Psoas muscle (tissue), 8 donors: ENCODE data around the gene OTOG. TPM values are rescaled to one million over a fixed set of nuclear protein-coding genes. Genes with fewer than 3 reads are reported as not detected.

Experiments used
- ATAC-seq, 4 donors: fragments of 200-7000 bp; cut with Tn5 transposase; one replicate each; pipeline ENCODE4 v1.9.1; 2020; ENCODE audit warnings: moderate library complexity in 3 of 4, mild to moderate bottlenecking in 2 of 4
- DNase-seq, 2 donors: peaks; one replicate each; pipeline ENCODE4 v3.0.0-alpha.2; 2020
- H3K27ac ChIP-seq: fragments of 200-600 bp; one replicate; pipeline ENCODE4 v1.8.0; 2022
- H3K27me3 ChIP-seq, 3 donors: fragments of 200-600 bp in 1 of 3; one replicate each; pipeline versions ENCODE4 v1.6.1 to v1.8.0; 2013 to 2022; ENCODE audit warnings: low read length in 2 of 3, mild to moderate bottlenecking in 2 of 3, moderate library complexity in 1 of 3; ENCODE audit not compliant: insufficient read depth in 3 of 3
- H3K36me3 ChIP-seq, 2 donors: fragments of 200-600 bp in 1 of 2; one replicate each; pipeline versions ENCODE4 v1.6.1 to v1.8.0; 2013 to 2022; ENCODE audit warnings: low read depth in 1 of 2, mild to moderate bottlenecking in 1 of 2, moderate library complexity in 1 of 2; ENCODE audit not compliant: insufficient read depth in 1 of 2
- H3K4me1 ChIP-seq: fragments of 200-600 bp; one replicate; pipeline ENCODE4 v1.8.0; 2022
- H3K4me3 ChIP-seq: fragments of 200-600 bp; one replicate; pipeline ENCODE4 v1.8.0; 2022; ENCODE audit warnings: mild to moderate bottlenecking
- H3K9me3 ChIP-seq: fragments of 200-600 bp; one replicate; pipeline ENCODE4 v1.8.0; 2022
- WGBS, 3 donors: extraction: QIAGEN DNeasy Blood & Tissue Kit; methylation state at CpG; one replicate each; pipeline versions ENCODE4 v1.1.6 to v1.1.7; 2013; 5-methylcytosine and 5-hydroxymethylcytosine counted together
- intact Hi-C, 2 donors: fragments of 100-400 bp; cut with DNase I; formaldehyde crosslinking; loops; one replicate each; pipeline versions ENCODE4 v1.11.0 to v1.14.2; 2022
- polyA plus RNA-seq, 3 donors: library from polyadenylated mRNA; stranded (reverse); fragments of 200-250 nt; gene quantifications; one replicate each; pipeline ENCODE4 v1.2.3, GENCODE V29; 2013
- total RNA-seq, 4 donors: library from RNA; stranded (reverse); fragmentation: NEBNext Ultra II Directional in 2 of 4; extraction: Animal tissue kit (Norgen Biotek cat#: 25700) in 2 of 4; gene quantifications; one replicate each; pipeline versions ENCODE4 v1.2.1 to v1.2.4, GENCODE V29; 2021 to 2023
- TF ChIP-seq, protein P1 (sequence below): fragments of 200-600 bp; IDR thresholded peaks from one replicate; pipeline ENCODE4 v1.8.0; 2022; ENCODE audit warnings: antibody characterized with exemption
- donor health status: healthy with polysubstance abuse.
- donor health status: DM: no; HTN: no; CAD: no; lungs with moderate emphysema.
- donor health status: Bipolar disorder and iron deficiency.
- donor health status: healthy.
- donor health status: DM: yes; HTN: yes; CAD: no.
- donor health status: DM: no; HTN: no; CAD: no.
- donor health status: DM: no; HTN: no; CAD: no.
- donor health status: DM: yes; HTN: yes; CAD: no.

The OTOG gene
- total and polyA plus RNA-seq, 7 donors, result not detected

GRCh38 chr11:17608821-17609220 is 61.8 kb downstream of the OTOG start:
- intact Hi-C loops, result no loop called here
- Histone ChIP-seq H3K9me3 (no peaks in the 10 kb centered on the region), H3K27me3 (no peaks in the 10 kb centered on the region), H3K27ac (no peak overlapping the region), H3K4me1 (no peaks in the 10 kb centered on the region), H3K4me3 (no peak overlapping the region), H3K36me3 (no peaks in the 10 kb centered on the region)
- TF ChIP-seq, protein P1, sequence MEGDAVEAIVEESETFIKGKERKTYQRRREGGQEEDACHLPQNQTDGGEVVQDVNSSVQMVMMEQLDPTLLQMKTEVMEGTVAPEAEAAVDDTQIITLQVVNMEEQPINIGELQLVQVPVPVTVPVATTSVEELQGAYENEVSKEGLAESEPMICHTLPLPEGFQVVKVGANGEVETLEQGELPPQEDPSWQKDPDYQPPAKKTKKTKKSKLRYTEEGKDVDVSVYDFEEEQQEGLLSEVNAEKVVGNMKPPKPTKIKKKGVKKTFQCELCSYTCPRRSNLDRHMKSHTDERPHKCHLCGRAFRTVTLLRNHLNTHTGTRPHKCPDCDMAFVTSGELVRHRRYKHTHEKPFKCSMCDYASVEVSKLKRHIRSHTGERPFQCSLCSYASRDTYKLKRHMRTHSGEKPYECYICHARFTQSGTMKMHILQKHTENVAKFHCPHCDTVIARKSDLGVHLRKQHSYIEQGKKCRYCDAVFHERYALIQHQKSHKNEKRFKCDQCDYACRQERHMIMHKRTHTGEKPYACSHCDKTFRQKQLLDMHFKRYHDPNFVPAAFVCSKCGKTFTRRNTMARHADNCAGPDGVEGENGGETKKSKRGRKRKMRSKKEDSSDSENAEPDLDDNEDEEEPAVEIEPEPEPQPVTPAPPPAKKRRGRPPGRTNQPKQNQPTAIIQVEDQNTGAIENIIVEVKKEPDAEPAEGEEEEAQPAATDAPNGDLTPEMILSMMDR, result no peak
- WGBS, 3 donors, result 89 to 93% (median 90%) methylated on average over 6 of the region's 6 CpGs
- DNase-seq, result no peak
- no peak for ATAC-seq

- Histone ChIP-seq H3K27me3 (no peaks in the 10 kb centered on the region), H3K36me3 (no peaks in the 10 kb centered on the region), H3K4me1 (no peaks in the 10 kb centered on the region), H3K27ac (no peak overlapping the region), H3K4me3 (no peak overlapping the region), H3K9me3 (no peaks in the 10 kb centered on the region)
- TF ChIP-seq, protein P1, result no peak
- 78 to 86% (median 84%) methylated on average over 12 of the region's 12 CpGs for WGBS, 3 donors
- ATAC-seq, result no peak
- intact Hi-C loops, result no loop called here
- DNase-seq, result peak in 1 of 2 donors; percentile 38
Observed at GRCh38 chr11:17609291-17610084, 62.4 kb downstream of the OTOG start.

- Histone ChIP-seq H3K4me1 (no peaks in the 10 kb centered on the region), H3K9me3 (no peaks in the 10 kb centered on the region), H3K4me3 (no peak overlapping the region), H3K27ac (no peak overlapping the region), H3K27me3 (no peaks in the 10 kb centered on the region), H3K36me3 (no peaks in the 10 kb centered on the region)
- TF ChIP-seq, protein P1, result no peak
- 77 to 84% (median 80%) methylated on average over 17 of the region's 17 CpGs for WGBS, 3 donors
- DNase-seq, result peak in 1 of 2 donors; percentile 50
- ATAC-seq, result no peak
- intact Hi-C loops, result no loop called here
Observed at GRCh38 chr11:17610085-17610894, 63.2 kb downstream of the OTOG start.

DNA sequence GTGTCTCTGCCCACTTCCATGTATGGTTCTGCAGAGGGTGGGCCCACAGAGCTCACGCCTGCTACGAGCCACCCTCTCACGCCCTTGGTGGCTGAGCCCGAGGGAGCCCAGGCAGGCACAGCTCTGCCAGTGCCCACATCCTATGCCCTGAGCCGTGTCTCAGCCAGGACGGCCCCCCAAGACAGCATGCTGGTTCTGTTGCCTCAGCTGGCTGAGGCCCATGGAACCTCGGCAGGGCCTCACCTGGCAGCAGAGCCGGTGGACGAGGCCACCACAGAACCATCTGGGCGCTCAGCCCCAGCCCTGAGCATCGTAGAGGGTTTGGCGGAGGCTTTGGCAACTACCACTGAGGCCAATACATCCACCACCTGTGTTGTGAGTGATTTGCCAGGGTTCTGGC is 64.0 kb downstream of the OTOG start:
- ATAC-seq (no peak), DNase-seq (peak in 1 of 2 donors; percentile 47)
- H3K4me1 ChIP-seq, result no peaks in the 10 kb centered on the region
- no peaks in the 10 kb centered on the region for H3K36me3 ChIP-seq
- TF ChIP-seq, protein P1, result no peak
- no peak overlapping the region for H3K27ac ChIP-seq
- WGBS, 3 donors, result 78 to 88% (median 81%) methylated on average over 12 of the region's 12 CpGs
- H3K4me3 ChIP-seq, result no peak overlapping the region
- intact Hi-C loops, result no loop called here
- H3K9me3 ChIP-seq, result no peaks in the 10 kb centered on the region
- no peaks in the 10 kb centered on the region for H3K27me3 ChIP-seq
